ENCODE data around the gene KRT34.
"Not testable (repeated sequence)": the region's sequence is repeated elsewhere in the genome, so short reads cannot be mapped to it uniquely, and the experiment has no call there.

KRT34 gene

GRCh38 chr17:41403404-41404023 lies 21.4 kb upstream of the KRT34 start:
- no peak for DNase-seq

GRCh38 chr17:41402161-41402560 lies 20.1 kb upstream of the KRT34 start:
- no peak for DNase-seq

GRCh38 chr17:41396996-41397660 lies 15.0 kb upstream of the KRT34 start, which contains the start of gene KRT31:
KRT31 (minus strand) TSS chr17:41397608; CDS start chr17:41397539, 69 bp downstream.
- DNase-seq, result peak; percentile 49

- no peak for DNase-seq
Measured at GRCh38 chr17:41396340-41396739, 14.2 kb upstream of the KRT34 start.

- no peak for DNase-seq
Measured at GRCh38 chr17:41395611-41396010, 13.5 kb upstream of the KRT34 start.

- not testable (repeated sequence) for DNase-seq
Measured at GRCh38 chr17:41395044-41395443, 12.9 kb upstream of the KRT34 start.

GRCh38 chr17:41394254-41394996 lies 12.3 kb upstream of the KRT34 start:
- no peak for DNase-seq

- no peak for DNase-seq
Measured at GRCh38 chr17:41393826-41394225, 11.7 kb upstream of the KRT34 start.

- DNase-seq, result no peak
Measured at GRCh38 chr17:41393294-41393693, 11.2 kb upstream of the KRT34 start.

GRCh38 chr17:41392278-41392677 lies 10.2 kb upstream of the KRT34 start:
- DNase-seq, result no peak

GRCh38 chr17:41391535-41391934 lies 9.4 kb upstream of the KRT34 start:
- DNase-seq, result no peak

GRCh38 chr17:41390411-41390938 lies 8.4 kb upstream of the KRT34 start:
- no peak for DNase-seq

- DNase-seq, result no peak
Measured at GRCh38 chr17:41387670-41388069, 5.6 kb upstream of the KRT34 start.

GRCh38 chr17:41386227-41386626 lies 4.1 kb upstream of the KRT34 start:
- no peak for DNase-seq

GRCh38 chr17:41383690-41384089 lies 1.6 kb upstream of the KRT34 start:
- no peak for DNase-seq

GRCh38 chr17:41382394-41382793 lies 288 bp upstream of the KRT34 start:
- DNase-seq, result no peak

- DNase-seq, result not testable (repeated sequence)
Measured at GRCh38 chr17:41380091-41380490, 2.0 kb downstream of the KRT34 start.

- DNase-seq, result no peak
Measured at GRCh38 chr17:41377546-41377945, 4.6 kb downstream of the KRT34 start.

GRCh38 chr17:41369713-41370112 lies 12.4 kb downstream of the KRT34 start, which contains the start of gene KRT33B:
KRT33B (minus strand) TSS chr17:41369813; CDS start chr17:41369750, 63 bp downstream.
- no peak for DNase-seq

- no peak for DNase-seq
Measured at GRCh38 chr17:41369023-41369422, 13.1 kb downstream of the KRT34 start.

GRCh38 chr17:41367426-41368075 lies 14.6 kb downstream of the KRT34 start:
- DNase-seq, result no peak

GRCh38 chr17:41366070-41366469 lies 16.0 kb downstream of the KRT34 start:
- DNase-seq, result no peak

GRCh38 chr17:41363881-41364280 lies 18.2 kb downstream of the KRT34 start:
- no peak for DNase-seq
